ENCODE data around the gene NDFIP1.

DNA sequence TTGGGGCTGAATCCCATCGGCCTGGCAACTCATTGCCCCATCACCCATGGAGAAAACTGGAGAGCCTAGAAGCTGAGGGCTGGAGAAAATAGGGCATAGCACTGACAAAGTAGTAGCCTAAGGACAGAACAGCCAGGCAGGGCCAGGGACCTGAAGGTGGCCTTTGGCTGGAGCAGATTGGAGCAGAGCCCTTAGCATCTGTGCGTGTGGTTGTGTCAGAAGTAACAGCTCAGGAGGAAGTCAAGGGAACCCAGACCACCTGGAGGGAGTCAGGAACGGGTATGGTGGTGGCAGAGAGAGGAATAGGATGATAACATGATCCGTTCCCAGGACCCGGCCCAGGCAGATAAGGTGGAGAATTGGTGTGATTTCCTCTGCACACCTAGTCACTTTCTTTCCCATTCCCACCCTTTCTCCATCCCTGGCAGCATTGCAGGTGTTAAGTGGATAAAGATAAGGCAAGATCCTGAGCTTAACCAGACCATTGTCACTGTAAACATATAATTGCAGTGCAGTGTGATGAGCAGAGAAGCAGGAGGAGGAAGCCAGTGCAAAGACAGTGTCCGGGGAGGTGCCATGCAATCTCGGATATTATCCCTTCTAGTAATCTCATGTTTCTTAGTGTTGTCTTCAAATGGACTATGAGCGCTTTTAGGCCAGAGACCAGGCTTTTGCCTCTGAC, 67.0 kb downstream of the NDFIP1 start:
- TF ChIP-seq, protein P1, sequence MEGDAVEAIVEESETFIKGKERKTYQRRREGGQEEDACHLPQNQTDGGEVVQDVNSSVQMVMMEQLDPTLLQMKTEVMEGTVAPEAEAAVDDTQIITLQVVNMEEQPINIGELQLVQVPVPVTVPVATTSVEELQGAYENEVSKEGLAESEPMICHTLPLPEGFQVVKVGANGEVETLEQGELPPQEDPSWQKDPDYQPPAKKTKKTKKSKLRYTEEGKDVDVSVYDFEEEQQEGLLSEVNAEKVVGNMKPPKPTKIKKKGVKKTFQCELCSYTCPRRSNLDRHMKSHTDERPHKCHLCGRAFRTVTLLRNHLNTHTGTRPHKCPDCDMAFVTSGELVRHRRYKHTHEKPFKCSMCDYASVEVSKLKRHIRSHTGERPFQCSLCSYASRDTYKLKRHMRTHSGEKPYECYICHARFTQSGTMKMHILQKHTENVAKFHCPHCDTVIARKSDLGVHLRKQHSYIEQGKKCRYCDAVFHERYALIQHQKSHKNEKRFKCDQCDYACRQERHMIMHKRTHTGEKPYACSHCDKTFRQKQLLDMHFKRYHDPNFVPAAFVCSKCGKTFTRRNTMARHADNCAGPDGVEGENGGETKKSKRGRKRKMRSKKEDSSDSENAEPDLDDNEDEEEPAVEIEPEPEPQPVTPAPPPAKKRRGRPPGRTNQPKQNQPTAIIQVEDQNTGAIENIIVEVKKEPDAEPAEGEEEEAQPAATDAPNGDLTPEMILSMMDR (IDR thresholded peaks at IDR 0.05; ENCODE audit: borderline replicate concordance, extremely low read depth, low read length, poor library complexity, severe bottlenecking): no peak
- no peak for TF ChIP-seq EZH2 (IDR thresholded peaks at IDR 0.05; ENCODE audit: borderline replicate concordance, low read depth, low read length, severe bottlenecking)
